CD4-positive, alpha-beta T cell treated with Interferon alpha-2 for 1 hour (primary cell): ENCODE data around the gene PRPF19.

Experiments
- DNase-seq, 2 donors: peaks; one replicate each; pipeline ENCODE4 v3.0.0-alpha.2; 2020 to 2022

The PRPF19 gene

GRCh38 chr11:60872124-60872960 lies 34.0 kb downstream of the PRPF19 start:
- no peak for DNase-seq

GRCh38 chr11:60871378-60872061 lies 34.9 kb downstream of the PRPF19 start:
- DNase-seq: peak in 1 of 2 donors; percentile 11

GRCh38 chr11:60870733-60871377 lies 35.5 kb downstream of the PRPF19 start:
- no peak for DNase-seq

GRCh38 chr11:60870276-60870675 lies 36.1 kb downstream of the PRPF19 start:
- DNase-seq: peak in 1 of 2 donors; percentile 25

GRCh38 chr11:60869451-60869825 lies 36.9 kb downstream of the PRPF19 start:
- no peak for DNase-seq

GRCh38 chr11:60868682-60869450 lies 37.5 kb downstream of the PRPF19 start:
- no peak for DNase-seq

- no peak for DNase-seq
These were observed 38.3 kb downstream of the PRPF19 start for GRCh38 chr11:60867871-60868681.

- no peak for DNase-seq
These were observed 39.2 kb downstream of the PRPF19 start, which contains the start of gene ZP1 for GRCh38 chr11:60866911-60867870. Gene ZP1, plus strand, starts transcription at chr11:60867542. Its CDS starts 20 bp downstream, at chr11:60867562.

- DNase-seq: no peak
These were observed 41.4 kb downstream of the PRPF19 start for GRCh38 chr11:60864856-60865513.

GRCh38 chr11:60863550-60864521 lies 42.5 kb downstream of the PRPF19 start:
- DNase-seq: no peak

- DNase-seq: no peak
These were observed 44.2 kb downstream of the PRPF19 start for GRCh38 chr11:60862171-60862570.

GRCh38 chr11:60860943-60861342 lies 45.4 kb downstream of the PRPF19 start:
- DNase-seq: no peak

- DNase-seq: no peak
These were observed 46.7 kb downstream of the PRPF19 start for GRCh38 chr11:60859616-60860250.

- DNase-seq: no peak
These were observed 47.5 kb downstream of the PRPF19 start for GRCh38 chr11:60858731-60859464.

GRCh38 chr11:60858236-60858635 lies 48.1 kb downstream of the PRPF19 start:
- DNase-seq: no peak

- DNase-seq: no peak
These were observed 48.8 kb downstream of the PRPF19 start for GRCh38 chr11:60857378-60858232.
